Pons (tissue), 1 donor: Measurements from ENCODE around the gene ALKAL2.
A peak's percentile ranks its signal among the peaks of the same experiment; 100 is the strongest.

Experiments
- DNase-seq: peaks from one replicate; pipeline ENCODE4 v3.0.0-alpha.2; 2016; ENCODE audit warnings: low spot score

ALKAL2 gene

GRCh38 chr2:290090-290722 lies 2.3 kb upstream of the ALKAL2 start:
- peak; percentile 87 for DNase-seq

- no peak for DNase-seq
Observed at GRCh38 chr2:289362-290089, 1.6 kb upstream of the ALKAL2 start.

- no peak for DNase-seq
Observed at GRCh38 chr2:288758-289361, 969 bp upstream of the ALKAL2 start.

GRCh38 chr2:287471-287885 lies 413 bp downstream of the ALKAL2 start:
- DNase-seq: no peak

GRCh38 chr2:286774-287392 lies 1.0 kb downstream of the ALKAL2 start:
- no peak for DNase-seq

- DNase-seq: no peak
Observed at GRCh38 chr2:286035-286434, 1.9 kb downstream of the ALKAL2 start.

- DNase-seq: no peak
Observed at GRCh38 chr2:285531-285930, 2.4 kb downstream of the ALKAL2 start.

- no peak for DNase-seq
Observed at GRCh38 chr2:284896-285492, 2.9 kb downstream of the ALKAL2 start.

GRCh38 chr2:283996-284794 lies 3.7 kb downstream of the ALKAL2 start:
- no peak for DNase-seq

- DNase-seq: no peak
Observed at GRCh38 chr2:282371-283263, 5.3 kb downstream of the ALKAL2 start.

- no peak for DNase-seq
Observed at GRCh38 chr2:281381-281780, 6.5 kb downstream of the ALKAL2 start.

- no peak for DNase-seq
Observed at GRCh38 chr2:280650-281110, 7.2 kb downstream of the ALKAL2 start.

- no peak for DNase-seq
Observed at GRCh38 chr2:279956-280649, 7.8 kb downstream of the ALKAL2 start.

- DNase-seq: no peak
Observed at GRCh38 chr2:279366-279765, 8.5 kb downstream of the ALKAL2 start.

GRCh38 chr2:278927-279320 lies 9.0 kb downstream of the ALKAL2 start:
- no peak for DNase-seq

- no peak for DNase-seq
Observed at GRCh38 chr2:278312-278926, 9.5 kb downstream of the ALKAL2 start.

- peak; percentile 69 for DNase-seq
Observed at GRCh38 chr2:275466-275865, 12.4 kb downstream of the ALKAL2 start.

GRCh38 chr2:274503-274902 lies 13.4 kb downstream of the ALKAL2 start:
- DNase-seq: no peak

- no peak for DNase-seq
Observed at GRCh38 chr2:273333-273732, 14.6 kb downstream of the ALKAL2 start.
